OCI-LY1 (cell line): Measurements from ENCODE around the gene PPP1R1B.

ENCODE experiments used
- H2AFZ ChIP-seq: fragments of 200-600 bp; sonication (generic), shearing (Covaris generic); 2 replicates; pipeline ENCODE4 v1.6.0; 2014; ENCODE audit warnings: antibody characterized with exemption, mild to moderate bottlenecking, low read length
- H3F3A ChIP-seq: fragments of 200-600 bp; sonication (generic), shearing (Covaris generic); 2 replicates; pipeline ENCODE4 v1.6.0; 2014; ENCODE audit warnings: mild to moderate bottlenecking, antibody characterized with exemption, low read length, moderate library complexity; ENCODE audit not compliant: insufficient read depth
- H3K27ac ChIP-seq: fragments of 200-600 bp; sonication (generic); 2 replicates; pipeline ENCODE4 v1.5.1; 2014; ENCODE audit warnings: low read length, mixed run types, mild to moderate bottlenecking, low read depth; ENCODE audit not compliant: poor library complexity, severe bottlenecking
- H3K27me3 ChIP-seq: fragments of 200-600 bp; sonication (generic); 2 replicates; pipeline ENCODE4 v1.6.0; 2014; ENCODE audit warnings: antibody characterized with exemption, mild to moderate bottlenecking, low read length, moderate library complexity; ENCODE audit not compliant: insufficient read depth
- H3K36me3 ChIP-seq: fragments of 200-600 bp; sonication (generic); 2 replicates; pipeline ENCODE4 v1.6.1; 2014; ENCODE audit warnings: mild to moderate bottlenecking, antibody characterized with exemption, low read length, moderate library complexity, mixed read lengths; ENCODE audit not compliant: insufficient read depth
- H3K4me1 ChIP-seq: fragments of 200-600 bp; sonication (generic); 2 replicates; pipeline ENCODE4 v1.5.1; 2014; ENCODE audit warnings: mild to moderate bottlenecking, low read length, moderate library complexity; ENCODE audit not compliant: insufficient read depth, severe bottlenecking
- H3K4me2 ChIP-seq: fragments of 200-600 bp; sonication (generic), shearing (Covaris generic); 2 replicates; pipeline ENCODE4 v1.6.1; 2014; ENCODE audit warnings: low read length
- H3K4me3 ChIP-seq: fragments of 200-600 bp; sonication (generic); 2 replicates; pipeline ENCODE4 v1.5.1; 2014; ENCODE audit warnings: low read length, low read depth, mild to moderate bottlenecking, mixed read lengths; ENCODE audit not compliant: poor library complexity, severe bottlenecking
- H3K79me2 ChIP-seq: fragments of 200-600 bp; shearing (Covaris generic); 2 replicates; pipeline ENCODE4 v1.6.1; 2016; ENCODE audit warnings: mixed run types, low read length, mixed read lengths; ENCODE audit not compliant: insufficient read depth
- H3K9ac ChIP-seq: fragments of 200-600 bp; sonication (generic), shearing (Covaris generic); 2 replicates; pipeline ENCODE4 v1.6.1; 2014; ENCODE audit warnings: mild to moderate bottlenecking, low read length, mixed read lengths
- H3K9me2 ChIP-seq: fragments of 200-600 bp; sonication (generic), shearing (Covaris generic); 2 replicates; pipeline ENCODE4 v1.6.1; 2014; ENCODE audit warnings: low read depth, mild to moderate bottlenecking, low read length, mixed read lengths
- H3K9me3 ChIP-seq: fragments of 200-600 bp; shearing (Covaris generic); 2 replicates; pipeline ENCODE4 v1.6.1; 2014; ENCODE audit warnings: low read length, mixed read lengths
- H4K20me1 ChIP-seq: fragments of 200-600 bp; sonication (generic), shearing (Covaris generic); 2 replicates; pipeline ENCODE4 v1.6.0; 2016; ENCODE audit warnings: mild to moderate bottlenecking, low read length; ENCODE audit not compliant: insufficient read depth
- EZH2 ChIP-seq: fragments of 200-600 bp; sonication (generic), shearing (Covaris generic); IDR thresholded peaks from 2 replicates; pipeline ENCODE4 v1.8.0; 2017; ENCODE audit warnings: borderline replicate concordance, mixed run types, mild to moderate bottlenecking, antibody characterized with exemption, low read length, moderate library complexity, mixed read lengths
- TF ChIP-seq, protein P1 (sequence below): fragments of 200-600 bp; sonication (generic), shearing (Covaris generic); IDR thresholded peaks from 2 replicates; pipeline ENCODE4 v1.5.1; 2017; ENCODE audit warnings: mild to moderate bottlenecking, antibody characterized with exemption, low read length, moderate library complexity, mixed read lengths

Gene PPP1R1B

DNA sequence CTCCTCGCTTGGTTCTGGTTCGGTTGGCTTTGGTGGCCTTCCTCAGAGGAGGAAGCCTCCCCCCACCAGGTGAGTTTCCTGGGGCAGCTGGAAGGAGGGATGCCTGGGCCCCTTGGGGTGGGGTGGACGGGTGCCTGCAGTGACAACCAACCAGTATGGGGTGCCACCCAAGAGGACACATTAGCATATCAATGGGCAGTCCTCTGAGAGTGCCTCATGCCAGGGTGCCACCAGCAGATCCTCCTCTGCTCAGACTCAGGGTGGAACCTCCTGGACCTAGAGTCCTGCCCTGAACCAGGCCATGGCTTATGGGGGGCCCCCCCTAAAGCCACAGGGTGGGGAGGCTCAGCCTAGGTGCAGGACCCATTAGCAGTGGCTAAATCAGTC, 2.7 kb downstream of the PPP1R1B start:
- H3K27ac ChIP-seq, result no peak overlapping the region
- no peaks in the 10 kb centered on the region for H3K9me3 ChIP-seq
- H3F3A ChIP-seq, result no peaks in the 10 kb centered on the region
- no peak overlapping the region for H2AFZ ChIP-seq
- H3K27me3 ChIP-seq, result no peaks in the 10 kb centered on the region
- no peaks in the 10 kb centered on the region for H4K20me1 ChIP-seq
- H3K4me1 ChIP-seq, result no peaks in the 10 kb centered on the region
- TF ChIP-seq, protein P1, sequence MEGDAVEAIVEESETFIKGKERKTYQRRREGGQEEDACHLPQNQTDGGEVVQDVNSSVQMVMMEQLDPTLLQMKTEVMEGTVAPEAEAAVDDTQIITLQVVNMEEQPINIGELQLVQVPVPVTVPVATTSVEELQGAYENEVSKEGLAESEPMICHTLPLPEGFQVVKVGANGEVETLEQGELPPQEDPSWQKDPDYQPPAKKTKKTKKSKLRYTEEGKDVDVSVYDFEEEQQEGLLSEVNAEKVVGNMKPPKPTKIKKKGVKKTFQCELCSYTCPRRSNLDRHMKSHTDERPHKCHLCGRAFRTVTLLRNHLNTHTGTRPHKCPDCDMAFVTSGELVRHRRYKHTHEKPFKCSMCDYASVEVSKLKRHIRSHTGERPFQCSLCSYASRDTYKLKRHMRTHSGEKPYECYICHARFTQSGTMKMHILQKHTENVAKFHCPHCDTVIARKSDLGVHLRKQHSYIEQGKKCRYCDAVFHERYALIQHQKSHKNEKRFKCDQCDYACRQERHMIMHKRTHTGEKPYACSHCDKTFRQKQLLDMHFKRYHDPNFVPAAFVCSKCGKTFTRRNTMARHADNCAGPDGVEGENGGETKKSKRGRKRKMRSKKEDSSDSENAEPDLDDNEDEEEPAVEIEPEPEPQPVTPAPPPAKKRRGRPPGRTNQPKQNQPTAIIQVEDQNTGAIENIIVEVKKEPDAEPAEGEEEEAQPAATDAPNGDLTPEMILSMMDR, result no peak
- TF ChIP-seq EZH2, result no peak
- no peak overlapping the region for H3K4me2 ChIP-seq
- H3K9ac ChIP-seq, result no peak overlapping the region
- no peak overlapping the region for H3K4me3 ChIP-seq
- no peaks in the 10 kb centered on the region for H3K79me2 ChIP-seq
- no peaks in the 10 kb centered on the region for H3K9me2 ChIP-seq
- no peaks in the 10 kb centered on the region for H3K36me3 ChIP-seq

DNA sequence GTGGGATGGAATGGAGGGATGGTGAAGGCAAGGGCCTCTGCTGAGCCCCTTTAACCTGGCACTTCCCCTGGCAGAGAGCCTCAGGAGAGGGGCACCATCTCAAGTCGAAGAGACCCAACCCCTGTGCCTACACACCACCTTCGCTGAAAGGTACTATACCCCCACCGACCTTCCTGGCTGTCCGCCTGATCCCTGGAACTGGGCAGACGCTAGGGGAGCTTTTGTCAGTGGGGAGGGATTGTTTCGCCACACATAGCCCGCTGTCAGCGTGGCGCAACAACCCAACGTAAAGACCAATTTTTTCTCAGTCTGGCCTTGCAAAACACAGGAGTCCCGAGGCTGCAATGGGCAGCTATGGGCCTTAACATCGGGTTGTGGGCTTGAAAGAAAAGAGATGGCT, 3.1 kb downstream of the PPP1R1B start:
- H3K27ac ChIP-seq, result no peak overlapping the region
- no peak for TF ChIP-seq EZH2
- TF ChIP-seq, protein P1, result no peak
- H4K20me1 ChIP-seq, result no peaks in the 10 kb centered on the region
- no peak overlapping the region for H3K9ac ChIP-seq
- H3K4me2 ChIP-seq, result no peak overlapping the region
- no peaks in the 10 kb centered on the region for H3K27me3 ChIP-seq
- no peak overlapping the region for H2AFZ ChIP-seq
- no peaks in the 10 kb centered on the region for H3K79me2 ChIP-seq
- no peaks in the 10 kb centered on the region for H3K9me2 ChIP-seq
- H3K9me3 ChIP-seq, result no peaks in the 10 kb centered on the region
- H3K4me1 ChIP-seq, result no peaks in the 10 kb centered on the region
- H3K36me3 ChIP-seq, result no peaks in the 10 kb centered on the region
- no peak overlapping the region for H3K4me3 ChIP-seq
- H3F3A ChIP-seq, result no peaks in the 10 kb centered on the region

DNA sequence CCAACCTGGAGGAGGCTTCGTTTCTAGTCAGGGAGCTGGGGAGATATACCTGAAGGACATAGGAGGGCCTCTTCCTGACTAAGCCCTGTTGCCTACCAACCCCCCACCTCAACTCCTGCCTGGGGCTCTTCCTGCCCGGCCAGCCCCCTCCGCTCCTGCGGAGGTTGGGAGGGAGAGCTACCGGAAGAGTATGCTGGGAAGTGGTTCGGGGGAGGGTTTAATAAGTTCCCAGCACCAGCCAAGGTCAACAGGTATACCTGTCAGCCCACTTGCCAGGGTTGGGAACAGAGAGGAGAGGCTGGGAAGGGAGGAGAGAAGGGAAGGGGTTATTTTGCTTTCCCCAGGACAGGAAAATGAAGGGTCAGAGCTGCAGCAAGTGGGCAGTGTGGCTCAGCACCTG, 4.7 kb downstream of the PPP1R1B start:
- no peak overlapping the region for H2AFZ ChIP-seq
- H3K36me3 ChIP-seq, result no peaks in the 10 kb centered on the region
- H3K79me2 ChIP-seq, result no peaks in the 10 kb centered on the region
- no peak overlapping the region for H3K4me2 ChIP-seq
- no peaks in the 10 kb centered on the region for H3K9me3 ChIP-seq
- H3K9me2 ChIP-seq, result no peaks in the 10 kb centered on the region
- H4K20me1 ChIP-seq, result no peaks in the 10 kb centered on the region
- H3K4me3 ChIP-seq, result no peak overlapping the region
- TF ChIP-seq EZH2, result no peak
- TF ChIP-seq, protein P1, result no peak
- H3K4me1 ChIP-seq, result peaks cover 11% of the 10 kb centered on the region
- H3K27me3 ChIP-seq, result no peaks in the 10 kb centered on the region
- no peaks in the 10 kb centered on the region for H3F3A ChIP-seq
- no peak overlapping the region for H3K27ac ChIP-seq
- no peak overlapping the region for H3K9ac ChIP-seq
